GM18951 (cell line): ENCODE results near the gene FOXP1.

Source experiments
- POLR2A ChIP-seq: IDR thresholded peaks from 4 replicates; pipeline ENCODE4 v1.6.1; 2011; ENCODE audit warnings: mild to moderate bottlenecking; ENCODE audit not compliant: insufficient read length, insufficient read depth; ENCODE audit errors: extremely low read depth
- in situ Hi-C: fragments of 300-500 bp; cut with MboI; formaldehyde crosslinking; loops from one replicate; pipeline ENCODE4 v1.12.0; 2022; ENCODE audit warnings: low sequenced_read_pairs, mixed read lengths, inconsistent platforms; ENCODE audit not compliant: unreplicated experiment

Gene FOXP1

GRCh38 chr3:71408903-71409302 is 174.6 kb downstream of the FOXP1 start:
- in situ Hi-C loops = no loop called here
- TF ChIP-seq POLR2A = no peak

GRCh38 chr3:71407823-71408222 is 175.7 kb downstream of the FOXP1 start:
- in situ Hi-C loops = no loop called here
- TF ChIP-seq POLR2A = no peak

GRCh38 chr3:71406972-71407810 is 176.3 kb downstream of the FOXP1 start:
- TF ChIP-seq POLR2A = no peak
- in situ Hi-C loops = no loop called here

- in situ Hi-C loops = no loop called here
- TF ChIP-seq POLR2A = no peak
Measured at GRCh38 chr3:71402911-71403310, 180.6 kb downstream of the FOXP1 start.

- TF ChIP-seq POLR2A = no peak
- in situ Hi-C loops = no loop called here
Measured at GRCh38 chr3:71402280-71402679, 181.2 kb downstream of the FOXP1 start.

GRCh38 chr3:71401695-71402231 is 181.8 kb downstream of the FOXP1 start:
- in situ Hi-C loops = no loop called here
- TF ChIP-seq POLR2A = no peak

GRCh38 chr3:71400986-71401451 is 182.5 kb downstream of the FOXP1 start:
- TF ChIP-seq POLR2A = no peak
- in situ Hi-C loops = no loop called here

GRCh38 chr3:71399478-71399877 is 184.1 kb downstream of the FOXP1 start:
- in situ Hi-C loops = no loop called here
- TF ChIP-seq POLR2A = no peak

- in situ Hi-C loops = no loop called here
- no peak for TF ChIP-seq POLR2A
Measured at GRCh38 chr3:71398157-71398836, 185.2 kb downstream of the FOXP1 start.

- no peak for TF ChIP-seq POLR2A
Measured at GRCh38 chr3:71397726-71398125, 185.8 kb downstream of the FOXP1 start.

GRCh38 chr3:71397046-71397445 is 186.5 kb downstream of the FOXP1 start:
- in situ Hi-C loops = no loop called here
- no peak for TF ChIP-seq POLR2A

More at GRCh38 chr3:71397726-71398125, 185.8 kb downstream of the FOXP1 start:
- in situ Hi-C loops = no loop called here

- TF ChIP-seq POLR2A = no peak
- in situ Hi-C loops = no loop called here
Measured at GRCh38 chr3:71395927-71396695, 187.4 kb downstream of the FOXP1 start.

- TF ChIP-seq POLR2A = no peak
- in situ Hi-C loops = no loop called here
Measured at GRCh38 chr3:71395470-71395869, 188.1 kb downstream of the FOXP1 start.
